IMR-90 (cell line): ENCODE measurements around the gene FAM3D. TPM values are rescaled to one million over a fixed set of nuclear protein-coding genes. Genes with fewer than 3 reads are reported as not detected.

ENCODE experiments used
- ATAC-seq: fragments of 200-7000 bp; cut with Tn5 transposase; 2 replicates; pipeline ENCODE4 v1.9.1; 2020; ENCODE audit warnings: low read depth, mild to moderate bottlenecking, moderate library complexity
- BruUV-seq: library from RNA; stranded (reverse); fragments of 400-500 nt; replicated peaks from 2 replicates; lab custom pipeline; 2021; lab: Mats Ljungman, UMichigan
- CTCF ChIA-PET: fragments of 300-600 bp; formaldehyde crosslinking; extraction: SDS; loops from one replicate; lab custom pipeline; 2021; ENCODE audit warnings: antibody characterized with exemption; lab: Yijun Ruan, JAX
- POLR2A ChIA-PET: fragments of 300-600 bp; sonication (Branson Sonifier 250); formaldehyde crosslinking; loops from one replicate; lab custom pipeline; 2022; ENCODE audit warnings: antibody characterized with exemption; ENCODE audit not compliant: unreplicated experiment; lab: Charles Lee
- DNase-seq: peaks from one replicate; pipeline ENCODE4 v3.0.0; 2013
- H2AFZ ChIP-seq: replicated peaks from 2 replicates; pipeline ENCODE3; 2013; ENCODE audit warnings: low read length, mild to moderate bottlenecking; ENCODE audit not compliant: poor library complexity
- H2AK5ac ChIP-seq: 2 replicates; pipeline ENCODE4 v1.6.1; 2013; ENCODE audit warnings: low read depth, low read length, inconsistent platforms
- H2AK9ac ChIP-seq: replicated peaks from 2 replicates; pipeline ENCODE3; 2013; ENCODE audit warnings: mild to moderate bottlenecking, low read depth, low read length, moderate library complexity; ENCODE audit not compliant: poor library complexity
- H2BK120ac ChIP-seq: 2 replicates; pipeline ENCODE4 v1.6.1; 2013; ENCODE audit warnings: low read depth, low read length, inconsistent platforms
- H2BK15ac ChIP-seq: 3 replicates; pipeline ENCODE4 v1.6.1; 2013; ENCODE audit warnings: low read depth, low read length, inconsistent platforms
- H2BK20ac ChIP-seq: 2 replicates; pipeline ENCODE4 v1.6.1; 2013; ENCODE audit warnings: low read depth, mild to moderate bottlenecking, inconsistent platforms, low read length, moderate library complexity
- H2BK5ac ChIP-seq: 2 replicates; pipeline ENCODE4 v1.6.1; 2013; ENCODE audit warnings: mild to moderate bottlenecking, low read depth, low read length, inconsistent platforms; ENCODE audit not compliant: poor library complexity, severe bottlenecking
- H3K14ac ChIP-seq: replicated peaks from 2 replicates; pipeline ENCODE4 v1.6.1; 2013; ENCODE audit warnings: low read depth, low read length, inconsistent platforms
- H3K18ac ChIP-seq: 2 replicates; pipeline ENCODE4 v1.6.1; 2013; ENCODE audit warnings: low read depth, low read length, control low read depth
- H3K23ac ChIP-seq: 2 replicates; pipeline ENCODE4 v1.6.1; 2013; ENCODE audit warnings: low read depth, low read length, inconsistent platforms
- H3K27ac ChIP-seq: 2 replicates; pipeline ENCODE4 v1.5.1; 2013; ENCODE audit warnings: mild to moderate bottlenecking, control low read depth, low read length; ENCODE audit not compliant: insufficient read depth
- H3K27me3 ChIP-seq: 2 replicates; pipeline ENCODE4 v1.6.1; 2013; ENCODE audit warnings: low read length; ENCODE audit not compliant: control insufficient read depth, insufficient read depth
- H3K36me3 ChIP-seq: 2 replicates; pipeline ENCODE4 v1.6.1; 2013; ENCODE audit warnings: low read length, mixed read lengths; ENCODE audit not compliant: control insufficient read depth, insufficient read depth
- H3K4ac ChIP-seq: 2 replicates; pipeline ENCODE4 v1.6.1; 2013; ENCODE audit warnings: low read depth, low read length, inconsistent platforms
- H3K4me1 ChIP-seq: 2 replicates; pipeline ENCODE4 v1.6.1; 2013; ENCODE audit warnings: low read length, mixed read lengths; ENCODE audit not compliant: control insufficient read depth, insufficient read depth
- H3K4me2 ChIP-seq: 2 replicates; pipeline ENCODE4 v1.6.1; 2013; ENCODE audit warnings: low read depth, mild to moderate bottlenecking, control low read depth, low read length, moderate library complexity
- H3K4me3 ChIP-seq: 2 replicates; pipeline ENCODE4 v1.5.1; 2013; ENCODE audit warnings: low read depth, mild to moderate bottlenecking, control low read depth, low read length, moderate library complexity; ENCODE audit not compliant: insufficient read depth
- H3K56ac ChIP-seq: 2 replicates; pipeline ENCODE4 v1.6.1; 2013; ENCODE audit warnings: low read length, inconsistent platforms; ENCODE audit not compliant: insufficient read depth; ENCODE audit errors: extremely low read depth
- H3K79me1 ChIP-seq, 2 experiments: 2 replicates each; pipeline ENCODE4 v1.6.1; 2013; ENCODE audit warnings: low read length in 2 of 2, inconsistent platforms in 1 of 2, low read depth in 1 of 2
- H3K9ac ChIP-seq: 2 replicates; pipeline ENCODE4 v1.6.1; 2013; ENCODE audit warnings: low read depth, low read length, control low read depth
- H3K9me1 ChIP-seq: 2 replicates; pipeline ENCODE4 v1.6.1; 2013; ENCODE audit warnings: low read length, inconsistent platforms; ENCODE audit not compliant: insufficient read depth
- H3K9me3 ChIP-seq: 2 replicates; pipeline ENCODE4 v1.6.1; 2013; ENCODE audit warnings: low read length; ENCODE audit not compliant: control insufficient read depth, insufficient read depth
- H4K20me1 ChIP-seq: 2 replicates; pipeline ENCODE4 v1.6.1; 2013; ENCODE audit warnings: low read length, inconsistent platforms; ENCODE audit not compliant: insufficient read depth
- H4K5ac ChIP-seq: 2 replicates; pipeline ENCODE4 v1.6.1; 2013; ENCODE audit warnings: mild to moderate bottlenecking, low read depth, low read length, control low read depth
- H4K8ac ChIP-seq, 2 experiments: 2 replicates each; pipeline ENCODE4 v1.6.1; 2013; ENCODE audit warnings: low read depth in 2 of 2, low read length in 2 of 2, control low read depth in 1 of 2, inconsistent platforms in 1 of 2
- H4K91ac ChIP-seq: 2 replicates; pipeline ENCODE4 v1.6.1; 2013; ENCODE audit warnings: low read depth, low read length, inconsistent platforms; ENCODE audit not compliant: insufficient read depth
- BHLHE40 ChIP-seq: fragments of 150-350 bp; IDR thresholded peaks from 2 replicates; pipeline ENCODE4 v1.6.1; 2016; ENCODE audit warnings: mild to moderate bottlenecking, low read depth, low read length
- CEBPB ChIP-seq: IDR thresholded peaks from 2 replicates; pipeline ENCODE4 v1.6.1; 2012; ENCODE audit warnings: low read depth, low read length, improper control_type of control experiment
- CHD1 ChIP-seq: IDR thresholded peaks from 2 replicates; pipeline ENCODE4 v1.6.1; 2012; ENCODE audit warnings: low read depth, low read length, improper control_type of control experiment
- CTCF ChIP-seq: conservative IDR thresholded peaks from 2 replicates; pipeline ENCODE4 v1.5.1; 2012; ENCODE audit warnings: mild to moderate bottlenecking, low read depth, low read length, improper control_type of control experiment
- ELK1 ChIP-seq: fragments of 150-350 bp; IDR thresholded peaks from 2 replicates; pipeline ENCODE4 v1.6.1; 2016; ENCODE audit warnings: low read depth, mild to moderate bottlenecking, low read length, moderate library complexity, borderline replicate concordance
- FOS ChIP-seq: fragments of 150-350 bp; IDR thresholded peaks from 2 replicates; pipeline ENCODE4 v1.6.1; 2016; ENCODE audit warnings: low read depth, low read length
- MAFK ChIP-seq: IDR thresholded peaks from 2 replicates; pipeline ENCODE4 v1.6.1; 2012; ENCODE audit warnings: low read depth, low read length, improper control_type of control experiment
- MAZ ChIP-seq: IDR thresholded peaks from 2 replicates; pipeline ENCODE4 v1.6.1; 2012; ENCODE audit warnings: low read depth, mild to moderate bottlenecking, low read length, improper control_type of control experiment, moderate library complexity, borderline replicate concordance
- MXI1 ChIP-seq: IDR thresholded peaks from 2 replicates; pipeline ENCODE4 v1.6.1; 2012; ENCODE audit warnings: low read depth, mild to moderate bottlenecking, low read length, moderate library complexity, borderline replicate concordance
- NFE2L2 ChIP-seq: fragments of 150-350 bp; IDR thresholded peaks from 2 replicates; pipeline ENCODE4 v1.6.1; 2016; ENCODE audit warnings: low read depth, mild to moderate bottlenecking, low read length
- POLR2A ChIP-seq: IDR thresholded peaks from 2 replicates; pipeline ENCODE4 v1.6.1; 2012; ENCODE audit warnings: mild to moderate bottlenecking, low read depth, low read length
- RAD21 ChIP-seq: IDR thresholded peaks from 2 replicates; pipeline ENCODE4 v1.6.1; 2012; ENCODE audit warnings: low read length, improper control_type of control experiment
- RCOR1 ChIP-seq: IDR thresholded peaks from 2 replicates; pipeline ENCODE4 v1.6.1; 2012; ENCODE audit warnings: mild to moderate bottlenecking, low read length, improper control_type of control experiment; ENCODE audit not compliant: insufficient replicate concordance
- RFX5 ChIP-seq: IDR thresholded peaks from 2 replicates; pipeline ENCODE4 v1.8.0; 2012; ENCODE audit warnings: low read depth, mild to moderate bottlenecking, low read length, moderate library complexity
- SMC3 ChIP-seq: fragments of 150-350 bp; IDR thresholded peaks from 2 replicates; pipeline ENCODE4 v1.6.1; 2016; ENCODE audit warnings: low read depth, mild to moderate bottlenecking, antibody characterized with exemption, low read length, moderate library complexity
- USF2 ChIP-seq: fragments of 150-350 bp; IDR thresholded peaks from 2 replicates; pipeline ENCODE4 v1.6.1; 2017; ENCODE audit warnings: mild to moderate bottlenecking, antibody characterized with exemption, low read length, low read depth
- WGBS, 2 experiments: methylation state at CpG; one replicate each; pipeline versions ENCODE4 v1.1.5 to v1.1.7; 2013; ENCODE audit warnings: missing lambda C conversion rate in 2 of 2; ENCODE audit not compliant: insufficient read length in 1 of 2; ENCODE audit errors: extremely low coverage in 2 of 2; 5-methylcytosine and 5-hydroxymethylcytosine counted together
- dilution Hi-C: fragments of 300-500 bp; cut with HindIII; formaldehyde crosslinking; loops from one replicate; pipeline ENCODE4 v1.14.3; 2018; ENCODE audit warnings: low sequenced_read_pairs; ENCODE audit not compliant: unreplicated experiment
- in situ Hi-C: fragments of 300-500 bp; cut with MboI; formaldehyde crosslinking; loops from 3 replicates; pipeline ENCODE4 v1.14.3; 2019; ENCODE audit warnings: low sequenced_read_pairs, inconsistent platforms, mixed read lengths
- intact Hi-C: fragments of 100-400 bp; cut with micrococcal nuclease; formaldehyde crosslinking; loops from 2 replicates; pipeline ENCODE4 v1.10.0; 2022
- polyA plus RNA-seq, 3 experiments: library from polyadenylated mRNA; depleted of rRNA; stranded (reverse); fragments of >200 nt; gene quantifications; 2 replicates each; pipeline ENCODE4 v1.2.3, GENCODE V29; 2012; ENCODE audit warnings: low replicate concordance in 1 of 3
- total RNA-seq: library from RNA; depleted of rRNA; stranded (reverse); fragments of >200 nt; gene quantifications from 2 replicates; pipeline ENCODE4 v1.2.3, GENCODE V29; 2012

FAM3D gene
- total and polyA plus RNA-seq, 2 of the 4 experiments (the other 2 are of a cell fraction), result not detected

- no peak overlapping the region for H3K4me3 ChIP-seq
- H2AK5ac ChIP-seq, result no peak overlapping the region
- H3K9ac ChIP-seq, result no peak overlapping the region
- dilution Hi-C loops, result no loop called here
- peaks cover 9% of the 10 kb centered on the region for H3K27me3 ChIP-seq
- H3K14ac ChIP-seq, result no peak overlapping the region
- no peaks in the 10 kb centered on the region for H4K20me1 ChIP-seq
- TF ChIP-seq MAZ (no peak), POLR2A (no peak), RFX5 (no peak), RCOR1 (no peak), SMC3 (no peak), NFE2L2 (no peak), MAFK (no peak), MXI1 (no peak), CHD1 (no peak), FOS (no peak), USF2 (no peak), CEBPB (no peak), ELK1 (no peak), RAD21 (no peak), BHLHE40 (no peak), CTCF (no peak)
- CTCF ChIA-PET, result no interaction called here
- ATAC-seq (no peak), DNase-seq (no peak)
- no peak overlapping the region for H3K56ac ChIP-seq
- H2AFZ ChIP-seq, result no peak overlapping the region
- POLR2A ChIA-PET, result no interaction called here
- H2BK15ac ChIP-seq, result no peak overlapping the region
- no peak overlapping the region for H3K4ac ChIP-seq
- H4K8ac ChIP-seq, result no peak overlapping the region
- H3K36me3 ChIP-seq, result no peaks in the 10 kb centered on the region
- no peak overlapping the region for H2BK120ac ChIP-seq
- no peak overlapping the region for H2BK5ac ChIP-seq
- H3K18ac ChIP-seq, result no peak overlapping the region
- no peaks in the 10 kb centered on the region; the same call in 1 of the 2 replicates for H3K9me3 ChIP-seq
- intact Hi-C loops, result no loop called here
- no peaks in the 10 kb centered on the region for H3K4me1 ChIP-seq
- no peak overlapping the region for H2AK9ac ChIP-seq
- H3K4me2 ChIP-seq, result no peak overlapping the region
- no peak overlapping the region for H4K91ac ChIP-seq
- no peak overlapping the region for H4K5ac ChIP-seq
- WGBS, 2 experiments, result no CpG with 5 or more reads among the region's 6 CpGs
- no peak overlapping the region for H3K27ac ChIP-seq
- in situ Hi-C loops, result no loop called here
- BruUV-seq, result no TSS peak
- no peak overlapping the region for H2BK20ac ChIP-seq
- no peak overlapping the region for H3K23ac ChIP-seq
- no peaks in the 10 kb centered on the region for H3K79me1 ChIP-seq
- H3K9me1 ChIP-seq, result no peaks in the 10 kb centered on the region; the same call in 1 of the 2 replicates
These were observed 4.6 kb downstream of the FAM3D start for GRCh38 chr3:58661836-58662420.
